ENCODE data around the gene SLC50A1.

SLC50A1 gene

GRCh38 chr1:155172732-155173477 is 37.3 kb downstream of the SLC50A1 start, which contains the start of gene KRTCAP2:
Gene KRTCAP2, minus strand, starts transcription at chr1:155173304. Its CDS starts 80 bp downstream, at chr1:155173224.
- peak; percentile 97 for DNase-seq

DNA sequence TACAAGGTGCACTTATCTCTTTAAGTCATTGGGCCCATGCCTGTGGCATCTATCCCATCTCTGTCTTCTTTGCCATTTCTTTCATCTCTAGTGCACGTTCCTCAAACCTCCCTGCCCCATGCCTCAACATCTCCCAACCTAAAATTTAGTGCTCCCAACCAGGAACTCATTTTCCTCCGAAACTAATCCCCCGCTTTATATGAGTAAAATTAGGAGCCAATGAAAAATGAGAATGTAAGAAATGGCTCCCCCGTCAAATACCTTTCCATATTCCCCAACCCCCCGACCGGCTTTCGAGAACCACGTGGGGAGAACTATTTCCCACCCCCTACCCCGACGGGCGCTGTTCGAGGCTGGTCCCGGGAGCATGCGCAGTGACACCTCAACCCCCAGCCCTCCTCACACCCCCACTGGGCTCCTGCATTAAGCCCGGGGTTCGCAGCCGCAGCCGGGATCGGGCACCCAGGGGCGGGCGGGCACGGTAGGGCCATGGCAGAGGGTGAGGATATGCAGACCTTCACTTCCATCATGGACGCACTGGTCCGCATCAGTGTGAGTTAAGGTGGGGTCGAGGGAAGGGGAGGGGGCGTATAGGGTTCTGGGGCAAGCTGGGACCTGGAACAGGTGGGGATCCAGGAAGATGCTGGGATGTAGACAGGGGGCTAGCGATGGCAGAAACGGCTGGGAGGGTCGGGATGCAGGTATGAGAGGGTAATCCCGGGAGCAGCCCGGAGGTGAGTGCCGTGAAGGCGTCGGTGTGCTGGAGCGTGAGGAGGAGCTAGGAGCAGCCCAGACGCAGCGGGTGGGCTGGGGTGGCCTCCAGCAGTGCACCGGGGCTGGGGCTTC is 38.0 kb downstream of the SLC50A1 start, which contains the start of gene TRIM46:
Gene TRIM46, plus strand, starts transcription at position 372 of the 846 bp plus-strand sequence. Its CDS starts 118 bp downstream, at position 490.
- DNase-seq = peak; percentile 58

GRCh38 chr1:155174324-155175280 is 39.0 kb downstream of the SLC50A1 start:
- peak; percentile 48 for DNase-seq

- no peak for DNase-seq
These were observed 39.8 kb downstream of the SLC50A1 start for GRCh38 chr1:155175281-155175926.

DNA sequence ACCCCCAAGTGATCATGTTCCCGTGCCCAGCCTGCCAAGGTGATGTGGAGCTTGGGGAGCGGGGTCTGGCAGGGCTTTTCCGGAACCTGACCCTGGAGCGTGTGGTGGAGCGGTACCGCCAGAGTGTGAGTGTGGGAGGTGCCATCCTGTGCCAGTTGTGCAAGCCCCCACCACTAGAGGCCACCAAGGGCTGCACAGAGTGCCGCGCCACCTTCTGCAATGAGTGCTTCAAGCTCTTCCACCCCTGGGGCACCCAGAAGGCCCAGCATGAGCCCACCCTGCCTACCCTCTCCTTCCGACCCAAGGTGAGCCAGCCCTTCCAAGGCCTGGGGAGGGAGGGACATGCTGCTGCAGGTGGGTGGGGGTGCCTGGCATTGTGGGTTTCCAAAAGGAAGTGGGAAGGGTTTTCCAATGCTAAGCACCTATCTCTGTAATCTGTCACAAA is 40.3 kb downstream of the SLC50A1 start:
- no peak for DNase-seq

GRCh38 chr1:155176544-155177071 is 41.0 kb downstream of the SLC50A1 start:
- peak; percentile 74 for DNase-seq

GRCh38 chr1:155177192-155177917 is 41.7 kb downstream of the SLC50A1 start:
- DNase-seq = no peak

DNA sequence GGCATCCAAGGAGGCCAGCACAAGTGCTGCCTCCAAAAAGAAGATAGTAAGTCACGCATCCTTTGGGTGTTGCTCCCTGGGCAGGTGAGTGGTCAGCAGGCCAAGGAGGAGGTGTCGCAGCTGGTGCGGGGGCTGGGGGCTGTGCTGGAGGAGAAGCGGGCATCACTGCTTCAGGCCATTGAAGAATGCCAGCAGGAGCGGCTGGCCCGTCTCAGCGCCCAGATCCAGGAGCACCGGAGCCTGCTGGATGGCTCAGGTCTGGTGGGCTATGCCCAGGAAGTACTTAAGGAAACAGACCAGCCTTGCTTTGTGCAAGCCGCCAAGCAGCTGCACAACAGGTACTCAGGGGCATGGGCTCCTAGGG is 42.2 kb downstream of the SLC50A1 start:
- DNase-seq = no peak

GRCh38 chr1:155178441-155179111 is 42.9 kb downstream of the SLC50A1 start:
- no peak for DNase-seq

DNA sequence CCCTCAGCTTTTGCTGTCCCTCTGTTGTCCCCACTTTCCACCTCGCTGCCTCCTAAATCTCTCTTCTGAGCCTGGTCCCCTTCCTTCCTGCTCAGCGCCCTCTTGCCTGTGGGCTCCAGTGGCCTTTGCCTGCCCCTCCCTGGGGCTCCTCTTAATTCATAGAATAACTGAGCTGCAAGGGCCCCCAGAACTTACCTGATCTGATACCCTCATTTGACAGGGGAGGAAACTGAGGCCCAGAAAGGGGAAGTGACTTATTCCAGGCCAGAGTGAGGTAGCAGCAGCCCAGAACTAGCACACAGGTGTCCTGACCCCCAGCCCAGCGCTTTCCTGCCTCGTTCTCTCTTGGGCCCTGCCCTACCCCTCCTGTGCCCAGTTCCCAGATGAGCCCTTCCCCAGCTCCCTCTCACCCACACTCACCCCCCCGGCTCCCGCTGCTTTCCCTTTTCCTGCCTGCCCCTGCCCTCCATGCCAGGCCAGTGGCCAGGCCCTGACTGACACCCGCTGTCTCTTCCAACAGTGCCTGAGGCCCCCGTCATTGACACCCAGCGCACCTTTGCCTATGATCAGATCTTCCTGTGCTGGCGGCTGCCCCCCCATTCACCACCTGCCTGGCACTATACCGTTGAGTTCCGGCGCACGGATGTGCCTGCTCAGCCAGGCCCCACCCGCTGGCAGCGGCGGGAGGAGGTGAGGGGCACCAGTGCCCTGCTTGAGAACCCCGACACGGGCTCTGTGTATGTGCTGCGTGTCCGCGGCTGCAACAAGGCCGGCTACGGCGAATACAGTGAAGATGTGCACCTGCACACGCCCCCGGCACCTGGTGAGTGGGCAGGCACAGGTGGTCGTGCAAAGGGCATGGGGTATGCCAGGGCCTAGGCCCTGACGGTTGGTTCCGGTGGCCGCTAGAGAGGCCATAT is 43.7 kb downstream of the SLC50A1 start:
- no peak for DNase-seq

GRCh38 chr1:155181371-155182051 is 45.9 kb downstream of the SLC50A1 start:
- DNase-seq = no peak

DNA sequence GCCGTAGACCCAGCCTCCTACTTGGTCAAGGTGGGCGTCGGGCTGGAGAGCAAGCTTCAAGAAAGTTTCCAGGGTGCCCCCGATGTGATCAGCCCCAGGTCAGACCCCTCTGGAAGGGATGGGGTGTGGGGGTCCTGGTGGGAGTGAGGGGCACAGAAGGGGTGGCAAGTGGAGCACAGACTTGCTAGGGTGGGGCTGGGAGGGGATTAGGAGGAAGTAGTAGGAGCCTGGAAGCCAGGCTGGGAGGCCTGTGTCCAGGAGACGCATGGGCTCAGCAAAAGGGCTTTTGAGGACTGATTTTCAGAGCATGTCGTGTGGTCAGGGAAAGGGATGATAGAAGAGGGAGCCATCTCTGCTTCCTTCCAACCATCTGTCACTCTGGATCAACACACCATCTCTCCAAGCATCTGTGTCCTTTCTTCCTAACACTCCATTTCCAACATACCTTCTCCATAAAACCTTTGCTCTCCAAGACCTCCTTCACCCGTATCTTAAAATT is 46.4 kb downstream of the SLC50A1 start:
- DNase-seq = no peak

- no peak for DNase-seq
These were observed 48.1 kb downstream of the SLC50A1 start for GRCh38 chr1:155183775-155184221.

DNA sequence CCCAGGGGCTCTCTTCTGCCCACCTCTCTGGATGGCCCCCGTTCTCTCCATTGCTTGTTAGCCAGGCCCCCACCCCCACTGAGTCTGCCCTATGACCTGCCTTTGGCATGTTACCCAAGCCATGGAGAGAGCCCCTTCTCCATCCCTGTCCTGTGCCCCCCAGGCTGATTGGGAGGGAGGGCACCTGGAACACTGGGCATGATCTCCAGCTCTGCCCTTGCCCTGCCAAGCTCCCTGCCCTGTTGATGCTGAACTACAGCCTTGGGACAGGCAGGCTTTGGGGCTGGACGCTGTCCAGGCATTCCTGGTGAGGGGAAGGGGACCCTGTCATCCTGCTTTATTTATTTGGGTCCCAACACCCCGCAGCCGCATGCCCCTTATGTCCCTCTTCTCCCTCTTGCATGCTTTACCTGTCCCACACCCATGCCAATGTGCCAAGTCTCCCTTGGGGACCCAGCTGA is 48.7 kb downstream of the SLC50A1 start:
- no peak for DNase-seq

DNA sequence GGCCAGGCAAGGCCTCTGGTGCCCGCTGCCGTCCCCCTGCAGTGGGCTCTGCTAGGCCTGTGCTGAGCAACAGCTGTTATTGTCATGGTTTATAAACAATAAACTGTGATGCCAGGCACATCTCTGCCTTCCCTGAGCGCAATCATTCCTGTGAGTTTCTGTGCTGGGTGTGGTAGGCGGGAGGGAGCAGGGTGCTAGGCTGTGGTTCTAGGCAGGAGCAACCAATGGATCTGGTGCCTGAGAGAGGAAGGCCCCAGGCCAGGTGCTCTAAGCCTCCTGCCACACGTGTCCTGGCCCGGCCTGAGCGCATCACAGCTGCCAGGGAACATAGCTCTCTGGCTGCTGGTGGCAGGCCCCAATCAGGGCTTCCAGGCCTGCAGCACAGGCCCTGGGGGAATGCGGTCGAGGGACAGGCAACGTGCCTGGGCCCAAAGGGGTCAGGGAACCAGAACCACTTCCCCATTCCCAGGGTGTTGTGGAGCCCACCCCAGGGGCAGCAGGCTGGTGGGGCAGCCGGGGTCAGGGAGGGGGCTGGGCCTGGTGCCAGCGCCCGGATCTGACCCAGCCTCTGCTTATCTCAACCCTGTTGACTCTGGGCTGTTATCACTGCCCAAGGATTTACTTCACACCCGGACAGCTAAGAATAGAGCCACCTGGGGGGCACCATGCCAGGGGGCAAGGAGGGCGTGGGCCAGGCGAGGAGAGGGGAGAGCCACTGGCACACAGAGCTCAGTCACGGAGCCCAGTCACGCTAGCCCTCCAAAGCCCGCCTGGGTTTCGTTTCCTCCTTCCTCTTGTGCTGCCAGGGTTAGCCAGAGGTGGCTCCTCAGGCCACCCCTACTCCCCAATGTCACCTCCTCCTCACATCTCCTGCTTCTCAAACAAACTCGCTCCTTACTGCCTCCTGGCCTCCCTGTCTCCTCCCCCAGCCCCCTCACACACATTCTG is 49.5 kb downstream of the SLC50A1 start:
- DNase-seq = no peak

- no peak for DNase-seq
These were observed 50.1 kb downstream of the SLC50A1 start for GRCh38 chr1:155185783-155186066.

- peak; percentile 64 for DNase-seq
These were observed 50.6 kb downstream of the SLC50A1 start for GRCh38 chr1:155186067-155186793.
